Hepatocyte (in vitro differentiated cells): ENCODE data around the gene S1PR5.

ENCODE experiments used
- EZH2 ChIP-seq: fragments of 200-600 bp; sonication (generic); IDR thresholded peaks from 2 replicates; pipeline ENCODE4 v1.6.1; 2016; ENCODE audit warnings: antibody characterized with exemption, mild to moderate bottlenecking, borderline replicate concordance
- EZH2phosphoT487 ChIP-seq: fragments of 200-600 bp; sonication (generic); IDR thresholded peaks from one replicate; pipeline ENCODE4 v1.6.1; 2018; ENCODE audit warnings: antibody characterized with exemption, mild to moderate bottlenecking, low read depth, moderate library complexity; ENCODE audit not compliant: unreplicated experiment, severe bottlenecking
- TF ChIP-seq, protein P1 (sequence below): fragments of 200-600 bp; sonication (generic); IDR thresholded peaks from 2 replicates; pipeline ENCODE4 v1.5.1; 2016; ENCODE audit warnings: antibody characterized with exemption, mild to moderate bottlenecking; ENCODE audit not compliant: poor library complexity

DNA sequence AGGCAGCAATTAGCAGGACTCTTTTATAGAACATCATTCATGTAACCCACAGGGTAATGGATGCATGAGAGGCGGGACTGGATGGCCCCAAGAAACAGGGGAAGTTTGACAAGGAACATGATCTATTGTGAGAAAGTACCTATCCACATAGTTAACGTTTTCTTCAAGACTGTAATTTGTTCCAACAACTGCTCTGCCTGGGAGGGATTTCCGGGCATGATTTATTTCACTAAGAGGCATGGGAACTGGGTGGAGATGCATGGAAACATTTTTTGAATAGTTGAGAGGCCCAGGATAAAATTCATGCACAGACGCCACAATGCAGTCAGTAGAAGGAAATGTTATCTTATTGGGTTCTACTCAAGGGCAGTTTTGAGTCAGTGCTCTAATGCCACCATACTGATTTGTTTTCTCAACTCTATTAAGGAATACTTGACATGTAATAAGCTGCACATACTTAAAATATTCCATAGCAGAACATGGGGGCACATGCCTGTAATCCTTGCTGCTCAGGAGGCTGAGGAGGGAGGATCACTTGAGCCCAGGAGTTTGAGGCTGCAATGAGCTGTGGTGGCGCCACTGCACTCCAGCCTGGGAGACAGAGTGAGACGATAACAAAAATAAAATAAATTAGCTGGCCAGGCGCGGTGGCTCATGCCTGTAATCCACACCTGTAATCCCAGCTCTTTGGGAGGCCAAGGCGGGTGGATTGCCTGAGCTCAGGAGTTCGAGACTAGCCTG, 16.6 kb upstream of the S1PR5 start:
- no peak for TF ChIP-seq EZH2
- TF ChIP-seq, protein P1, sequence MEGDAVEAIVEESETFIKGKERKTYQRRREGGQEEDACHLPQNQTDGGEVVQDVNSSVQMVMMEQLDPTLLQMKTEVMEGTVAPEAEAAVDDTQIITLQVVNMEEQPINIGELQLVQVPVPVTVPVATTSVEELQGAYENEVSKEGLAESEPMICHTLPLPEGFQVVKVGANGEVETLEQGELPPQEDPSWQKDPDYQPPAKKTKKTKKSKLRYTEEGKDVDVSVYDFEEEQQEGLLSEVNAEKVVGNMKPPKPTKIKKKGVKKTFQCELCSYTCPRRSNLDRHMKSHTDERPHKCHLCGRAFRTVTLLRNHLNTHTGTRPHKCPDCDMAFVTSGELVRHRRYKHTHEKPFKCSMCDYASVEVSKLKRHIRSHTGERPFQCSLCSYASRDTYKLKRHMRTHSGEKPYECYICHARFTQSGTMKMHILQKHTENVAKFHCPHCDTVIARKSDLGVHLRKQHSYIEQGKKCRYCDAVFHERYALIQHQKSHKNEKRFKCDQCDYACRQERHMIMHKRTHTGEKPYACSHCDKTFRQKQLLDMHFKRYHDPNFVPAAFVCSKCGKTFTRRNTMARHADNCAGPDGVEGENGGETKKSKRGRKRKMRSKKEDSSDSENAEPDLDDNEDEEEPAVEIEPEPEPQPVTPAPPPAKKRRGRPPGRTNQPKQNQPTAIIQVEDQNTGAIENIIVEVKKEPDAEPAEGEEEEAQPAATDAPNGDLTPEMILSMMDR: no peak
- TF ChIP-seq EZH2phosphoT487: no peak
